GM23248 (cell line): ENCODE results near the gene GPR137C.

Experiments
- EZH2 ChIP-seq: fragments of 200-600 bp; sonication (generic); IDR thresholded peaks from 2 replicates; pipeline ENCODE4 v1.6.1; 2018; ENCODE audit warnings: antibody characterized with exemption, mild to moderate bottlenecking; ENCODE audit not compliant: insufficient read depth, poor library complexity, severe bottlenecking
- EZH2phosphoT487 ChIP-seq: fragments of 200-600 bp; sonication (generic); IDR thresholded peaks from 2 replicates; pipeline ENCODE4 v1.6.1; 2018; ENCODE audit warnings: antibody characterized with exemption, moderate library complexity, mild to moderate bottlenecking, low read depth; ENCODE audit not compliant: insufficient read depth

- TF ChIP-seq EZH2, result no peak
- no peak for TF ChIP-seq EZH2phosphoT487
Observed at GRCh38 chr14:52598568-52598967, 45.9 kb downstream of the GPR137C start.
